GM19035 (cell line): Measurements from ENCODE around the gene SAFB.
"Not testable (repeated sequence)": the region's sequence is repeated elsewhere in the genome, so short reads cannot be mapped to it uniquely, and the experiment has no call there.

Source experiments
- ATAC-seq: cut with Tn5 transposase; IDR thresholded peaks from one replicate; pipeline ENCODE4 v1.9.1; 2021; ENCODE audit not compliant: unreplicated experiment

SAFB gene

GRCh38 chr19:5696196-5697021, 73.5 kb downstream of the SAFB start:
- ATAC-seq, result no peak

GRCh38 chr19:5697022-5697889, 74.4 kb downstream of the SAFB start:
- ATAC-seq, result no peak

DNA sequence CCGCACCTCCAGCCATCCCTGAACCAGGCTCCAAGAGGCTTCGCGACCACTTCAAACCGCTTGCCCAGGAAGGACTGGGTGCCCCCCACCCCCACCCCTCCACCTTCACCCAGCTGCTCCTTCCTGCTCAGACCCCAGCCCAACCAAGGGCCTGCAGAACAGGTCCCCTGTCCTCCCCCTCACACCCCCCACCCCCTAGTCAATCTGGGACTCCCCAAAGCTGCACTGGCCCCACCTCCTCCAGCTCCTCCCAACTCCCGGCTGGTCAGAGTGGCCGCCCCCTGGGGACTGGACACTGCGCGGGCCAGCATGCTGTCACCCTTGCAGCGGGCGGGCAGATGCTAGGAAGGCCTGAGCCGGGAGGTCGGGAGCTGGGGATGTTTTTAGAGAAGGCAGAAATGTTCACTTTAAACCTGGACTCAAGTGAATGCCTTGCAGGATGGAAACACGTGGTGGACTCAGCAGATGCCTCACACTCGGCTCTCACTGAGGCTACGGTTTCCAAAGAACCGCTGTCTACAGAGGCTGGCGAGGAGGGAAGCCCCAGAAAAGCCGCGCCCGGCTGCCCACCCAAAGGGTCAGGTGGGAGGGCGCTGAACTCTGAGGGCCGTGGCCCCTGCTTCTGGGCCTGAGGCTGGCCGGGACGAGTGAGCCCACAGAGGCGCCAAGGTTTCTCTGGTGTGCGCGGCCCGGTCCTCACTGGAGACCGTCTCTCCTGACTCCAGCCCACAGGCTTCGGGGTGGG, 75.2 kb downstream of the SAFB start:
- ATAC-seq, result no peak

GRCh38 chr19:5698635-5699422, 75.9 kb downstream of the SAFB start:
- ATAC-seq, result no peak

GRCh38 chr19:5700455-5701092, 77.7 kb downstream of the SAFB start:
- no peak for ATAC-seq

GRCh38 chr19:5702053-5702410, 79.1 kb downstream of the SAFB start:
- ATAC-seq, result not testable (repeated sequence)

GRCh38 chr19:5703819-5704818, 81.2 kb downstream of the SAFB start:
- ATAC-seq, result no peak

DNA sequence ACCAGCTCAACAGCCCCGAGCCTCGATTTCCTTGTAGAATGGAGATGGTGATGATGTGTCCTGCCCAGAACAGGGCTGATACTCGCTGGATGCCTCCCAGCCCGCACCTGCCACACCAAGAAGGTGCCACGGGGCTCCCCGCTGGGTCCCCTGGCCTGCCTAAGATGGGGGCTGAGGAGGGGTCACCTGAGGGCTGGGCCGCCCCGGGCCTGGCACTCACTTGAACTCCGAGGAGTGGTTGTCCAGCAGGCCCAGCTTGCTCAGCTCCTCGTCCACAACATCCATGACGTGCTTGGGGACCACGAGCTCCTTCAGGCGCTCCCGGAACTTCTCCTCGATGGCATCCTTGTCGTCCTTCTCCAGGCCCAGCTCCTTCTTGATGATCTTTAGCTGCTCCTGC, 82.7 kb downstream of the SAFB start:
- ATAC-seq, result no peak

GRCh38 chr19:5706876-5707573, 84.1 kb downstream of the SAFB start:
- no peak for ATAC-seq

- no peak for ATAC-seq
These were observed 85.0 kb downstream of the SAFB start for GRCh38 chr19:5707576-5708575.

GRCh38 chr19:5711025-5711424, 88.1 kb downstream of the SAFB start:
- ATAC-seq, result no peak

GRCh38 chr19:5711713-5712161, 88.9 kb downstream of the SAFB start:
- ATAC-seq, result no peak

DNA sequence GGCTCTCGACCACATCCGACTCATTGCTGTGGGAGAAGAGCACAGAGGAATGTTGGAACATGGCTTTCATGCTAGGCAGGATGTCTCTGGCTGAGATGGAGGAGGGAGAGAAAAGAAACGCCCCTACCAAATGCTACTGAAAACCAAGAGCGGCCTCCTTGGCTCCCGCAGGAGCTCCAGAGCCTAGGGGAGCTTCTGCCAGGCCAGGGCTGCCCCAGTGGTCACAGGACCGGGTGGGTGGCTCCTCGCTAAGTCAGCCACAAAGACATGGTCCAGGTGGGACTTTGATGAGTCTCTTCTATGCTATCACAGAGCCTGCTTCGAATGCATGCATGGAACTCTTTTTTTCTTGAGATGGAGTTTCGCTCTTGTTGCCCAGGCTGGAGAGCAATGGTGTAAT, 90.3 kb downstream of the SAFB start:
- ATAC-seq, result no peak

GRCh38 chr19:5714816-5715215, 91.9 kb downstream of the SAFB start:
- ATAC-seq, result no peak

- ATAC-seq, result no peak
These were observed 94.5 kb downstream of the SAFB start for GRCh38 chr19:5717215-5717935.
